GM12873 (cell line): ENCODE data around the gene MARK1.

Source experiments
- CTCF ChIP-seq: IDR thresholded peaks from 2 replicates; pipeline ENCODE4 v1.5.1; 2012; ENCODE audit warnings: low read depth, mild to moderate bottlenecking, moderate library complexity, low read length, control low read depth; ENCODE audit not compliant: insufficient read depth; ENCODE audit errors: missing control alignments

The MARK1 gene

GRCh38 chr1:220708244-220708643 lies 180.3 kb downstream of the MARK1 start:
- no peak for TF ChIP-seq CTCF

GRCh38 chr1:220708936-220709801 lies 181.2 kb downstream of the MARK1 start:
- TF ChIP-seq CTCF: no peak

GRCh38 chr1:220710333-220710732 lies 182.4 kb downstream of the MARK1 start:
- TF ChIP-seq CTCF: no peak

- TF ChIP-seq CTCF: no peak
These were observed 183.3 kb downstream of the MARK1 start for GRCh38 chr1:220711056-220711809.
